Measurements from ENCODE around the gene MEOX1.
"Not testable (repeated sequence)": the region's sequence is repeated elsewhere in the genome, so short reads cannot be mapped to it uniquely, and the experiment has no call there.

Gene MEOX1

GRCh38 chr17:43697937-43698336 is 36.2 kb upstream of the MEOX1 start:
- no peaks in the 10 kb centered on the region for H3K9me3 ChIP-seq (ENCODE audit: control insufficient read depth, low read length)
- H3K27me3 ChIP-seq (replicated peaks; ENCODE audit: control insufficient read depth, insufficient read depth, low read length, poor library complexity, severe bottlenecking) = no peaks in the 10 kb centered on the region
- H3K4me1 ChIP-seq (ENCODE audit: control insufficient read depth, insufficient read depth, low read length, poor library complexity, severe bottlenecking) = no peaks in the 10 kb centered on the region
- H3K4me3 ChIP-seq (ENCODE audit: insufficient read depth, low read depth, low read length, poor library complexity, severe bottlenecking) = no peak overlapping the region
- H3K36me3 ChIP-seq (ENCODE audit: control insufficient read depth, insufficient read depth, low read length) = no peaks in the 10 kb centered on the region
- DNase-seq = no peak
- H3K27ac ChIP-seq (ENCODE audit: insufficient read depth, low read length, poor library complexity, severe bottlenecking) = no peak overlapping the region

DNA sequence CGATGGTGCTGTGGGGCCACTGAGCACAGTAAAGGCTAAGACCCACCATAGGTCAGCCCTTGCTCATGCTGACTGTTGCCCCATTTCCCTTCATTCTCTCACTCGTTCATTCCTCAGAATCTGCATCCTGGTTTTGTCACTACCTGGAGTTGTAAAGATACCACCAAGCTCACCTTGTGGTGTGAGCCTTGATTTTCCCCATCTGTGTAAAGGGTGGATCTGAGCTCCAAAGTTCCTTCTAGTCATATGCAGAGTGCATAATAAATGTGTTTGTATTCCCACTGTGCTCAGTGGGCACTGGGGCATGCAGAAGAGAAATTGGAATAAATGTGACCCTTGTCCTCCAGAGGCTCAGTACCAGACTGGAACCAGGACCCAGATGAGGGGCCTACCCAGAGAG is 35.2 kb upstream of the MEOX1 start:
- Histone ChIP-seq H3K4me1 (ENCODE audit: control insufficient read depth, insufficient read depth, low read length, poor library complexity, severe bottlenecking) (no peaks in the 10 kb centered on the region), H3K27ac (ENCODE audit: insufficient read depth, low read length, poor library complexity, severe bottlenecking) (no peak overlapping the region), H3K9me3 (ENCODE audit: control insufficient read depth, low read length) (no peaks in the 10 kb centered on the region), H3K36me3 (ENCODE audit: control insufficient read depth, insufficient read depth, low read length) (no peaks in the 10 kb centered on the region), H3K4me3 (ENCODE audit: insufficient read depth, low read depth, low read length, poor library complexity, severe bottlenecking) (no peak overlapping the region), H3K27me3 (replicated peaks; ENCODE audit: control insufficient read depth, insufficient read depth, low read length, poor library complexity, severe bottlenecking) (no peaks in the 10 kb centered on the region)
- no peak for DNase-seq

- H3K9me3 ChIP-seq (ENCODE audit: control insufficient read depth, low read length) = no peaks in the 10 kb centered on the region
- no peaks in the 10 kb centered on the region for H3K36me3 ChIP-seq (ENCODE audit: control insufficient read depth, insufficient read depth, low read length)
- H3K4me1 ChIP-seq (ENCODE audit: control insufficient read depth, insufficient read depth, low read length, poor library complexity, severe bottlenecking) = no peaks in the 10 kb centered on the region
- H3K27ac ChIP-seq (ENCODE audit: insufficient read depth, low read length, poor library complexity, severe bottlenecking) = no peak overlapping the region
- no peak overlapping the region for H3K4me3 ChIP-seq (ENCODE audit: insufficient read depth, low read depth, low read length, poor library complexity, severe bottlenecking)
- no peak for DNase-seq
- H3K27me3 ChIP-seq (replicated peaks; ENCODE audit: control insufficient read depth, insufficient read depth, low read length, poor library complexity, severe bottlenecking) = no peaks in the 10 kb centered on the region
Measured at GRCh38 chr17:43695970-43696865, 34.5 kb upstream of the MEOX1 start.

DNA sequence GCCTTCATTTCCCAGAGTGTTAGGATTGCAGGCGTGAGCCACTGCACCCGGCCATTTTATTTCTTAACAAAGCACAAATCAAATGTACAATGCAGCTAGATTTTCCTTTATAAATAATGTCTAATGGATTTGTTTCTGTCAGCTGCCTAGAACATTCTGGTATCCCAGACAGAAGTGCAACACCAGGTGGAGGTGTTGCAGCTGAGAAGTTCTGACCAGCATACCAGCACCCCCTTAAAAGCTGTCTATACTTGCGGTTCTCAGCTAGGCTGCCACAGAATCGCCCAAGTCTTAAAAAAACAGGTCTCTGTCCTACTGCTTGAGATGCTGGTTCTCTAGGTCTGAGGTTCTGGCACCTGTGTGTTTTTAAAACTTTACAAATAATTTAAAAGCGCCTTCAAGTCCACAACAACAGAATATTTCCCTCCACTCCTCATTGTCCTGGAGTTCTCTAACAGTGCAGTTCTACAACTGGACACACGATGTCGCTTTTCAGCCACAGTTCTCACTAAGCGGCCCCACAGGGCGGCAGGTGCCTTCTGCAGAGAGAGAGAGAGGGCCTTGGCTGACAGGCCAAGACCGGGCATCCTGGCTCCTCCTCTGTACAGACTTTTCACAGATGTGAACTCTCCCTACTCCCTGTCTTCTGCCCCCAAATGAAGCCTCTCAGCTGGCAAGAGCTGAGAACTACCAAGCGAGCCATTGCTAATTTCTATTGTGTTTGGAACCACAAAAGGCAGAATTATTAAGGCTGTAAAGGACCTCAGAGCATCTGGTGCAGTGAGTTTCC is 32.6 kb upstream of the MEOX1 start:
- no peaks in the 10 kb centered on the region for H3K36me3 ChIP-seq (ENCODE audit: control insufficient read depth, insufficient read depth, low read length)
- peak; percentile 49 to 64 (median 55) for DNase-seq
- H3K4me3 ChIP-seq (ENCODE audit: insufficient read depth, low read depth, low read length, poor library complexity, severe bottlenecking) = no peak overlapping the region
- H3K4me1 ChIP-seq (ENCODE audit: control insufficient read depth, insufficient read depth, low read length, poor library complexity, severe bottlenecking) = no peaks in the 10 kb centered on the region
- no peaks in the 10 kb centered on the region for H3K9me3 ChIP-seq (ENCODE audit: control insufficient read depth, low read length)
- no peak overlapping the region for H3K27ac ChIP-seq (ENCODE audit: insufficient read depth, low read length, poor library complexity, severe bottlenecking)
- H3K27me3 ChIP-seq (replicated peaks; ENCODE audit: control insufficient read depth, insufficient read depth, low read length, poor library complexity, severe bottlenecking) = no peaks in the 10 kb centered on the region

DNA sequence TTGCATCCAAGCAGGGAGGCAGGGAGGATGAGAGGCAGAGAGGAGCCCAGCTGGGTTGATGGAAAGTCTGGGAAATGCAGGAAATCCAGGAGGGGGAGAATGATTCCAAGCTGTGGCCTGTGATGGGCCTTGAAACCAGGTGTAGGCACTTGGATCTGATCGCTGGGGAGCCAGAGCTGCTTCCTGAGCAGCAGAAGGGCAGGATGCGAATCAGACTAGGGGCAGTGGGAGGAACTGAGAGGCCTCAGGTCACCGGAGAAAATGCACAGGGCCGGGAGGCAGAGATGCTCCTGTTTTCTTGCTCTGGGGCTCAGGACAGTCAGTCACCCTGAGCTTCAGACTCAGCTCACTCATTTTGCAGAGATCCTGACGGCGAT is 29.6 kb upstream of the MEOX1 start:
- no peaks in the 10 kb centered on the region for H3K27me3 ChIP-seq (replicated peaks; ENCODE audit: control insufficient read depth, insufficient read depth, low read length, poor library complexity, severe bottlenecking)
- H3K4me3 ChIP-seq (ENCODE audit: insufficient read depth, low read depth, low read length, poor library complexity, severe bottlenecking) = no peak overlapping the region
- no peaks in the 10 kb centered on the region for H3K9me3 ChIP-seq (ENCODE audit: control insufficient read depth, low read length)
- no peak for DNase-seq
- no peak overlapping the region for H3K27ac ChIP-seq (ENCODE audit: insufficient read depth, low read length, poor library complexity, severe bottlenecking)
- H3K36me3 ChIP-seq (ENCODE audit: control insufficient read depth, insufficient read depth, low read length) = no peaks in the 10 kb centered on the region
- H3K4me1 ChIP-seq (ENCODE audit: control insufficient read depth, insufficient read depth, low read length, poor library complexity, severe bottlenecking) = no peaks in the 10 kb centered on the region

GRCh38 chr17:43690624-43691316 is 29.0 kb upstream of the MEOX1 start:
- DNase-seq = no peak
- Histone ChIP-seq H3K27me3 (replicated peaks; ENCODE audit: control insufficient read depth, insufficient read depth, low read length, poor library complexity, severe bottlenecking) (no peaks in the 10 kb centered on the region), H3K4me1 (ENCODE audit: control insufficient read depth, insufficient read depth, low read length, poor library complexity, severe bottlenecking) (no peaks in the 10 kb centered on the region)

DNA sequence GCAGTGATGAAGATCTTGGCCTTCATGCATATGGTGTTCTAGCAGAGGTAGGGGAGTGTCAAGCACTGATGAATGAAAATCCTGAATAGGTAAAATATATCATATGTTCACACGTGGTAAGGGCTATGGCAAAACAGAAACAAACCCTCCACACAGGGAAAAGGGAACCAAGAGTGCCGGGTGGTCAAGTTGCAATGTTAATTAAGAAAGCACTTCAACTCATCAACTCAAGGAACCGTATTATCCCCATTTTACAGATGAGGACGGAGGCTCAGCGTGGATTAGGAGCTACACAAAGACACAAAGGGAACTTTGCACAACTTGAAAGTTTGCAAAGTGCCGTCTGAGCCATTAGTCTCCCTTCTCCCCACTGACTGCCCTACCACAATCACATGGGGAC is 28.1 kb upstream of the MEOX1 start:
- DNase-seq = no peak
- Histone ChIP-seq H3K27ac (ENCODE audit: insufficient read depth, low read length, poor library complexity, severe bottlenecking) (no peak overlapping the region), H3K27me3 (replicated peaks; ENCODE audit: control insufficient read depth, insufficient read depth, low read length, poor library complexity, severe bottlenecking) (no peaks in the 10 kb centered on the region), H3K4me1 (ENCODE audit: control insufficient read depth, insufficient read depth, low read length, poor library complexity, severe bottlenecking) (no peaks in the 10 kb centered on the region), H3K36me3 (ENCODE audit: control insufficient read depth, insufficient read depth, low read length) (no peaks in the 10 kb centered on the region), H3K9me3 (ENCODE audit: control insufficient read depth, low read length) (no peaks in the 10 kb centered on the region), H3K4me3 (ENCODE audit: insufficient read depth, low read depth, low read length, poor library complexity, severe bottlenecking) (no peak overlapping the region)

More at GRCh38 chr17:43690624-43691316, 29.0 kb upstream of the MEOX1 start:
- Histone ChIP-seq H3K27ac (ENCODE audit: insufficient read depth, low read length, poor library complexity, severe bottlenecking) (no peak overlapping the region), H3K9me3 (ENCODE audit: control insufficient read depth, low read length) (no peaks in the 10 kb centered on the region), H3K4me3 (ENCODE audit: insufficient read depth, low read depth, low read length, poor library complexity, severe bottlenecking) (no peak overlapping the region), H3K36me3 (ENCODE audit: control insufficient read depth, insufficient read depth, low read length) (no peaks in the 10 kb centered on the region)

DNA sequence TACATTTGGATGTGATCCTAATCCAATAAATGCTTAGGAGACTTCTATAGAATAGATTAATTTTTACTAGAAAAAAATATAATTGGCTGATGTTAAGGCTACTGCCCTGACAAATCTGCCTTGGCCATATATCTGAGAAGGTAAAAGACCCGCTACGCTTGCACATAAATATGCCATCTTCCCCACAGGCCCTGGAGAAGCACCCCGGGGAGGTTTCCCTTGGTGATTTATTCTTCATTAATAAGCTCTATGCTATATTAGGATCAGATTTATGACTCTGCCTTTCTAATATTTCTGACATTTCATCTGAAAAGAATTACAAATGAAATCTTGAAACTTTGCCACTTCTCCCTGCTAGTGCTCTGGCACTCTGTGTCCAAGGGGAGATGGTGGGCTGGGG is 27.4 kb upstream of the MEOX1 start:
- no peak for DNase-seq
- no peak overlapping the region for H3K4me3 ChIP-seq (ENCODE audit: insufficient read depth, low read depth, low read length, poor library complexity, severe bottlenecking)
- H3K36me3 ChIP-seq (ENCODE audit: control insufficient read depth, insufficient read depth, low read length) = no peaks in the 10 kb centered on the region
- no peaks in the 10 kb centered on the region for H3K9me3 ChIP-seq (ENCODE audit: control insufficient read depth, low read length)
- no peaks in the 10 kb centered on the region for H3K27me3 ChIP-seq (replicated peaks; ENCODE audit: control insufficient read depth, insufficient read depth, low read length, poor library complexity, severe bottlenecking)
- H3K4me1 ChIP-seq (ENCODE audit: control insufficient read depth, insufficient read depth, low read length, poor library complexity, severe bottlenecking) = no peaks in the 10 kb centered on the region
- H3K27ac ChIP-seq (ENCODE audit: insufficient read depth, low read length, poor library complexity, severe bottlenecking) = no peak overlapping the region

GRCh38 chr17:43686957-43687356 is 25.2 kb upstream of the MEOX1 start:
- H3K4me3 ChIP-seq (ENCODE audit: insufficient read depth, low read depth, low read length, poor library complexity, severe bottlenecking); DNase-seq; H3K36me3 ChIP-seq (ENCODE audit: control insufficient read depth, insufficient read depth, low read length); H3K27me3 ChIP-seq (replicated peaks; ENCODE audit: control insufficient read depth, insufficient read depth, low read length, poor library complexity, severe bottlenecking); H3K27ac ChIP-seq (ENCODE audit: insufficient read depth, low read length, poor library complexity, severe bottlenecking); H3K4me1 ChIP-seq (ENCODE audit: control insufficient read depth, insufficient read depth, low read length, poor library complexity, severe bottlenecking); H3K9me3 ChIP-seq (ENCODE audit: control insufficient read depth, low read length): not testable (repeated sequence)
